Fibroblast of pulmonary artery (primary cell): ENCODE measurements around the gene CXCL16.
A peak's percentile ranks its signal among the peaks of the same experiment; 100 is the strongest.

Experiments used
- DNase-seq: peaks from one replicate; pipeline ENCODE4 v3.0.0-alpha.2; 2010; ENCODE audit warnings: low read depth
- H3K4me3 ChIP-seq: replicated peaks from 2 replicates; pipeline ENCODE4 v1.5.1; 2011; ENCODE audit warnings: low read depth, mild to moderate bottlenecking, control low read depth, low read length, moderate library complexity
- TF ChIP-seq, protein P1 (sequence below): IDR thresholded peaks from 2 replicates; pipeline ENCODE4 v1.5.1; 2011; ENCODE audit warnings: mild to moderate bottlenecking, control low read depth, low read length, inconsistent platforms; ENCODE audit errors: missing control alignments

Gene CXCL16

GRCh38 chr17:4751932-4752331 lies 12.2 kb upstream of the CXCL16 start:
- TF ChIP-seq, protein P1, sequence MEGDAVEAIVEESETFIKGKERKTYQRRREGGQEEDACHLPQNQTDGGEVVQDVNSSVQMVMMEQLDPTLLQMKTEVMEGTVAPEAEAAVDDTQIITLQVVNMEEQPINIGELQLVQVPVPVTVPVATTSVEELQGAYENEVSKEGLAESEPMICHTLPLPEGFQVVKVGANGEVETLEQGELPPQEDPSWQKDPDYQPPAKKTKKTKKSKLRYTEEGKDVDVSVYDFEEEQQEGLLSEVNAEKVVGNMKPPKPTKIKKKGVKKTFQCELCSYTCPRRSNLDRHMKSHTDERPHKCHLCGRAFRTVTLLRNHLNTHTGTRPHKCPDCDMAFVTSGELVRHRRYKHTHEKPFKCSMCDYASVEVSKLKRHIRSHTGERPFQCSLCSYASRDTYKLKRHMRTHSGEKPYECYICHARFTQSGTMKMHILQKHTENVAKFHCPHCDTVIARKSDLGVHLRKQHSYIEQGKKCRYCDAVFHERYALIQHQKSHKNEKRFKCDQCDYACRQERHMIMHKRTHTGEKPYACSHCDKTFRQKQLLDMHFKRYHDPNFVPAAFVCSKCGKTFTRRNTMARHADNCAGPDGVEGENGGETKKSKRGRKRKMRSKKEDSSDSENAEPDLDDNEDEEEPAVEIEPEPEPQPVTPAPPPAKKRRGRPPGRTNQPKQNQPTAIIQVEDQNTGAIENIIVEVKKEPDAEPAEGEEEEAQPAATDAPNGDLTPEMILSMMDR: no peak
- H3K4me3 ChIP-seq: no peak overlapping the region
- peak; percentile 73 for DNase-seq

- TF ChIP-seq, protein P1: no peak
- DNase-seq: no peak
- no peak overlapping the region for H3K4me3 ChIP-seq
Observed at GRCh38 chr17:4750606-4751005, 10.9 kb upstream of the CXCL16 start.

GRCh38 chr17:4748686-4749085 lies 9.0 kb upstream of the CXCL16 start:
- H3K4me3 ChIP-seq: no peak overlapping the region
- TF ChIP-seq, protein P1: no peak
- peak; percentile 10 for DNase-seq

- H3K4me3 ChIP-seq: no peak overlapping the region
- TF ChIP-seq, protein P1: no peak
- peak; percentile 11 for DNase-seq
Observed at GRCh38 chr17:4747847-4748246, 8.1 kb upstream of the CXCL16 start.

DNA sequence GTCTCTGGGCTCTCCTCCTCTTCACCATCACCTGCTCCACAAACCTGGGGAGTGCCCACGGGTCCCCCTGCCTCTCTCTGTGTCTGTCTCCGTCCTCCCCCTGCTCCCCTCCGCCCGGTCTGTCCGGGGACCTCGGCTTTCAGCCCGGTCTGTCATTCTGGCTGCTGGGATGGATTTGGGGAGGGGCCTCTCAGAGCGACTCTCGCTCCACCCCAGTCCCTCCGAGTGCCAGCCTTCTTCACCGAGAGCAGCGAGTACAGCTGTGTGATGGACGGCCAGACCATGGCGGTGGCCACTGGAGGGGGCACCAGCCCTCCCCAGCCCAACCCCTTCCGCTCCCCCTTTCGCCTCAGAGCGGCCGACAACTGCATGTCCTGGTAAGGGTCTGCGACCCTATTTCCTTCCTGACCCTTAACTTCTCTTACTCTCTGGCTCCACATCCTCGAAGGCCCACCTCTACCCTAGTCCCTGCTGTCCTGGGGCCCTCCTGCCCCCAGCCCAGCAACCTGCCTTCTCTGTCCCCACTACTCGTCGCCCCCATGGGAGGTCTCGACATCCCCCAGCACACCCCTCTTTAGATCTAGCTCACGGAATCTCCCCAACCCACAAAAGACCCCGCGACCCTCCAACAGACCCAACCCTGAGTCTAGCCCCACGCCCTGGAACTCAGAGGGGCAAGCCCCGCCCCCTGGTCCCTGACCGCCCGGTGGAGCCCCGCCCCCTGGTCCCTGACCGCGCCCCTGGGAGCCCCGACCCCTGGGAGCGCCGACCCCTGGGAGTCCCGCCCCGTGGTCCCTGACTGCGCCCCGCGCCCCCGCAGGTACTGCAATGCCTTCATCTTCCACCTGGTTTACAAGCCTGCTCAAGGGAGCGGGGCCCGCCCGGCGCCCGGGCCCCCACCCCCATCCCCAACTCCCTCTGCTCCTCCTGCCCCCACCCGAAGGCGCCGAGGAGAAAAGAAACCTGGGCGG lies 5.6 kb upstream of the CXCL16 start:
- no peak overlapping the region for H3K4me3 ChIP-seq
- DNase-seq: no peak
- TF ChIP-seq, protein P1: no peak

- DNase-seq: no peak
Observed at GRCh38 chr17:4743898-4744297, 4.2 kb upstream of the CXCL16 start.

More at GRCh38 chr17:4743898-4744297, 4.2 kb upstream of the CXCL16 start:
- TF ChIP-seq, protein P1: no peak
- H3K4me3 ChIP-seq: no peak overlapping the region
